Coronary artery (tissue), 2 donors: Measurements from ENCODE around the gene CYP17A1.

Experiments used
- DNase-seq: peaks from one replicate; pipeline ENCODE4 v3.0.0-alpha.2; 2017; ENCODE audit warnings: low spot score
- H3K27ac ChIP-seq, 2 donors: fragments of 200-600 bp; sonication (generic); one replicate each; pipeline ENCODE4 v1.5.1; 2016 to 2019
- H3K4me3 ChIP-seq: fragments of 200-600 bp; sonication (generic); 2 replicates; pipeline ENCODE4 v1.5.1; 2016; ENCODE audit warnings: mild to moderate bottlenecking, moderate library complexity
- CTCF ChIP-seq: fragments of 200-600 bp; sonication (generic); IDR thresholded peaks from one replicate; pipeline ENCODE4 v1.5.1; 2019; ENCODE audit warnings: antibody characterized with exemption

Gene CYP17A1

GRCh38 chr10:102819054-102819453 is 18.2 kb downstream of the CYP17A1 start:
- TF ChIP-seq CTCF, result no peak
- H3K4me3 ChIP-seq, result no peak overlapping the region
- no peak for DNase-seq
- H3K27ac ChIP-seq, result peak overlapping the region; percentile 85 to 97

GRCh38 chr10:102817175-102817574 is 20.0 kb downstream of the CYP17A1 start:
- H3K4me3 ChIP-seq, result no peak overlapping the region
- peak overlapping the region; percentile 95 to 97 for H3K27ac ChIP-seq
- no peak for TF ChIP-seq CTCF
- no peak for DNase-seq

GRCh38 chr10:102815790-102816549 is 21.2 kb downstream of the CYP17A1 start:
- Histone ChIP-seq H3K4me3 (peak overlapping the region; percentile 49), H3K27ac (peak overlapping the region; percentile 95 to 97)
- no peak for TF ChIP-seq CTCF
- DNase-seq, result peak; percentile 88

- Histone ChIP-seq H3K4me3 (peak overlapping the region; percentile 49), H3K27ac (peak overlapping the region; percentile 95 to 97)
- no peak for TF ChIP-seq CTCF
- DNase-seq, result peak; percentile 89
Measured at GRCh38 chr10:102814873-102815661, 22.1 kb downstream of the CYP17A1 start.

GRCh38 chr10:102814453-102814871 is 22.8 kb downstream of the CYP17A1 start:
- TF ChIP-seq CTCF, result no peak
- peak overlapping the region; percentile 95 to 97 for H3K27ac ChIP-seq
- DNase-seq, result peak; percentile 85
- no peak overlapping the region for H3K4me3 ChIP-seq

GRCh38 chr10:102813734-102814452 is 23.3 kb downstream of the CYP17A1 start:
- peak overlapping the region; percentile 95 to 97 for H3K27ac ChIP-seq
- TF ChIP-seq CTCF, result no peak
- no peak for DNase-seq
- H3K4me3 ChIP-seq, result peak overlapping the region; percentile 20
